Right lobe of liver (tissue), 6 donors: ENCODE results near the gene FER. TPM values are rescaled to one million over a fixed set of nuclear protein-coding genes. Genes with fewer than 3 reads are reported as not detected.

Source experiments
- ATAC-seq, 4 donors: fragments of 200-7000 bp; cut with Tn5 transposase; one replicate each; pipeline ENCODE4 v1.9.1; 2020; ENCODE audit warnings: mild to moderate bottlenecking in 4 of 4, moderate library complexity in 4 of 4
- DNase-seq, 3 donors: peaks; one replicate each; pipeline ENCODE4 v3.0.0-alpha.2; 2020
- H3K27ac ChIP-seq, 3 donors: fragments of 200-600 bp; one replicate each; pipeline ENCODE4 v1.8.0; 2022
- H3K27me3 ChIP-seq, 2 donors: fragments of 200-600 bp; one replicate each; pipeline ENCODE4 v1.8.0; 2022
- H3K36me3 ChIP-seq, 4 donors: fragments of 200-600 bp; sonication (generic) in 1 of 4; one replicate each; pipeline versions ENCODE4 v1.5.1 to v1.8.0; 2017 to 2022; ENCODE audit warnings: control low read depth in 1 of 4
- H3K4me1 ChIP-seq, 4 donors: fragments of 200-600 bp; sonication (generic) in 1 of 4; one replicate each; pipeline versions ENCODE4 v1.5.1 to v1.8.0; 2017 to 2022; ENCODE audit warnings: control low read depth in 1 of 4
- H3K4me3 ChIP-seq, 3 donors: fragments of 200-600 bp; one replicate each; pipeline ENCODE4 v1.8.0; 2022
- H3K9me3 ChIP-seq, 4 donors: fragments of 200-600 bp; sonication (generic) in 1 of 4; one replicate each; pipeline versions ENCODE4 v1.5.1 to v1.8.0; 2017 to 2022; ENCODE audit warnings: control low read depth in 1 of 4
- POLR2A ChIP-seq: fragments of 450-650 bp; IDR thresholded peaks from one replicate; pipeline ENCODE4 v1.6.1; 2017; ENCODE audit warnings: antibody characterized with exemption, mild to moderate bottlenecking
- WGBS: methylation state at CpG from one replicate; pipeline ENCODE4 v1.1.6; 2018; ENCODE audit warnings: low coverage, low lambda C conversion rate; ENCODE audit not compliant: insufficient coverage; ENCODE audit errors: missing lambda C conversion rate; 5-methylcytosine and 5-hydroxymethylcytosine counted together
- intact Hi-C, 2 donors: fragments of 100-400 bp; cut with DNase I; formaldehyde crosslinking; loops; one replicate each; pipeline versions ENCODE4 v1.11.2 to v1.14.1; 2022
- total RNA-seq, 6 experiments: library from RNA; depleted of rRNA in 2 of 6; stranded (reverse); fragments of >200 nt in 2 of 6; fragmentation: NEBNext Ultra II Directional in 3 of 6; extraction: Animal tissue kit (Norgen Biotek cat#: 25700) in 3 of 6; gene quantifications; one replicate each; pipeline versions ENCODE4 v1.1.0 to v1.2.4, GENCODE V29; 2016 to 2023
- TF ChIP-seq, protein P1 (sequence below), 4 donors: fragments of 200-600 bp in 3 of 4; fragments of 450-650 bp in 1 of 4; IDR thresholded peaks; one replicate each; pipeline versions ENCODE4 v1.5.1 to v1.8.0; 2016 to 2022; ENCODE audit warnings: antibody characterized with exemption in 4 of 4, mild to moderate bottlenecking in 2 of 4
- donor health status: DM: no; HTN: yes; CAD: no.
- donor health status: DM: no; HTN: no; CAD: no.
- donor health status: DM: no; HTN: no; CAD: no.
- donor health status: DM: no; HTN: yes; CAD: no.
- donor health status: DM: no; HTN: yes; CAD: no.

FER gene
- total RNA-seq, 6 experiments from 2014 or later, result 2.6 to 10.9 (median 5.0) TPM

DNA sequence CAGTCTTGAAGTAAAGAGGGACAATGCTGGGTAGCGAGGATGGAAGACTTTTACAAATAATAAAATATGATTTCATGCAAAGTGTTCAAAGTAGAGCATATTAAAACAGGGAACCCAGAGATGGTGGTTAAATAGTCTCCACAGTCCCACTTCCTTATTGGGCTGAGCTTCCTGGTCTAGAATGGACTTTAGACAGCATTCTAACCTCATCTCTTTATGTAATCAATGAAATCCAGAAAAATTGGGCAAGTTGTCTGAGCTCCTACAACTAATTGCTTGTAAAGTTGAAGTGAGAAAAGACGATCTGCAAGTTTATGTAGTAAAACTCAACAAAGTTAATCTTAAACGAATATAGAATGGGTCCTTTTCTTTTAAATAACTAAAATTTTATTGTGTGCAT is 333.2 kb downstream of the FER start:
- 59% methylated on average over 3 of the region's 3 CpGs for WGBS
- ATAC-seq, result peak; percentile 65 to 95 (median 84)
- DNase-seq, result no peak
- Histone ChIP-seq H3K9me3 (no peaks in the 10 kb centered on the region), H3K4me1 (no peaks in the 10 kb centered on the region), H3K27ac (no peak overlapping the region), H3K36me3 (no peaks in the 10 kb centered on the region), H3K27me3 (no peaks in the 10 kb centered on the region), H3K4me3 (no peak overlapping the region)
- no peak for TF ChIP-seq POLR2A
- TF ChIP-seq, protein P1, sequence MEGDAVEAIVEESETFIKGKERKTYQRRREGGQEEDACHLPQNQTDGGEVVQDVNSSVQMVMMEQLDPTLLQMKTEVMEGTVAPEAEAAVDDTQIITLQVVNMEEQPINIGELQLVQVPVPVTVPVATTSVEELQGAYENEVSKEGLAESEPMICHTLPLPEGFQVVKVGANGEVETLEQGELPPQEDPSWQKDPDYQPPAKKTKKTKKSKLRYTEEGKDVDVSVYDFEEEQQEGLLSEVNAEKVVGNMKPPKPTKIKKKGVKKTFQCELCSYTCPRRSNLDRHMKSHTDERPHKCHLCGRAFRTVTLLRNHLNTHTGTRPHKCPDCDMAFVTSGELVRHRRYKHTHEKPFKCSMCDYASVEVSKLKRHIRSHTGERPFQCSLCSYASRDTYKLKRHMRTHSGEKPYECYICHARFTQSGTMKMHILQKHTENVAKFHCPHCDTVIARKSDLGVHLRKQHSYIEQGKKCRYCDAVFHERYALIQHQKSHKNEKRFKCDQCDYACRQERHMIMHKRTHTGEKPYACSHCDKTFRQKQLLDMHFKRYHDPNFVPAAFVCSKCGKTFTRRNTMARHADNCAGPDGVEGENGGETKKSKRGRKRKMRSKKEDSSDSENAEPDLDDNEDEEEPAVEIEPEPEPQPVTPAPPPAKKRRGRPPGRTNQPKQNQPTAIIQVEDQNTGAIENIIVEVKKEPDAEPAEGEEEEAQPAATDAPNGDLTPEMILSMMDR (IDR thresholded peaks at IDR 0.05), result no peak
- intact Hi-C loops, result no loop called here

DNA sequence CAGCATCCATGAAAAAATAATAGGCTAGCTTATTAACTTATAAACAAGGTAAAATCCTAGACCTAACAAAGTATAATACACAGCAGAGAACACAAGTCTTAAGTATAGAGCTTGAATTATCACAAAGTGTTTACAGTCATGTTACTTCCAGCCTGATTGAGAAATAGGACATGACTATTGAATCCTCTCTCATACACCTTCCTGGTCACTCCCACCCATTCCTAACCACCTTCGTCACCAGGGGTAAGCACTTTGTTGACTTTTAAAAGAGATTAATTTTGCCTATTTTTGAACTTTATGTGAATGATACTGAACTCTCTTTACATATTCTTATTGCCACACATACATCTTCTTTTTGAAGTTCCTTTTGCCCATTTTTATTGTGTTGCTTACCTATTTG is 336.2 kb downstream of the FER start:
- no peak for TF ChIP-seq POLR2A
- intact Hi-C loops, result no loop called here
- ATAC-seq (no peak), DNase-seq (no peak)
- H3K27me3 ChIP-seq, result no peaks in the 10 kb centered on the region
- H3K4me1 ChIP-seq, result no peaks in the 10 kb centered on the region
- H3K36me3 ChIP-seq, result no peaks in the 10 kb centered on the region
- H3K4me3 ChIP-seq, result no peak overlapping the region
- H3K27ac ChIP-seq, result no peak overlapping the region
- no peaks in the 10 kb centered on the region for H3K9me3 ChIP-seq
- WGBS, result 100% methylated on average over 1 of the region's 1 CpG

DNA sequence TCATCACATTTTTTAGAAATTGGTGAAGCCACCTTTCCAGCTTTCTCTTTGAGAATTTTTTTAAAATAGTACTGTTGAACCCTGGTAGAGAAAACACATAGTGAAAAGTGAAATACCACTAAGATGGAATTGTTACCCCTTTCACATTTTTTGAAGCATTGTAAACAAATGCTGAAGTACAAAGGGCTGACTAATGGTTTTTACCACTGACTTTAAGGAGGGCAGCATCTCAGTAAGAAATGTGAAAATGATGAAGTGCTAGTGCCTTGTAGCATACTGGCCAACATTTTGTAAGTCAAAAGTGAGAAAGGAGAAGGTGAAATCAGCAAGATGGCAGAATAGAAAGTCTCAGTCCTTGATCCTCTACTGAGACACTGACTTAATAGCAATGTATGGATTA is 341.5 kb downstream of the FER start:
- Histone ChIP-seq H3K9me3 (no peaks in the 10 kb centered on the region), H3K27ac (no peak overlapping the region), H3K27me3 (no peaks in the 10 kb centered on the region), H3K4me1 (no peaks in the 10 kb centered on the region), H3K36me3 (no peaks in the 10 kb centered on the region), H3K4me3 (no peak overlapping the region)
- intact Hi-C loops, result no loop called here
- DNase-seq, result no peak
- TF ChIP-seq, protein P1 (IDR thresholded peaks at IDR 0.05), result no peak
- no peak for TF ChIP-seq POLR2A
- no peak for ATAC-seq

DNA sequence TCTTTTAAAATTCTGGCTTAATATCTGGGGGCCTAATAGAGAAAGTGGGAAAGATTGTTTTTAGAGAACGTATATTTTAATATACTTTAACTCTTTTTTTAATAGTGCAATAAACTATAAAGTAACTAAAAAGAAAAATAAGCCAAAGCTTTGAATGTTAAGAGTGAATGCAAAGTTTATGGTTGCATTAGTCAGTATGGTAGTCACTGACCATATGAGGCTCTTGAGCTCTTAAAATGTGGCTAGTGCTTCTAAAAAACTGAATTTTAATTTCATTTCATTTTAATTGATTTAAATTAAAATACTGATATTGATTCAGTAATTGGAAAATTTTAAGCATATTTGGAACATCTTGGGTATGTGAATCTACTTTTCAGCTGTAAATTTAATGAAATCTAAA is 351.4 kb downstream of the FER start:
- no peak overlapping the region for H3K4me3 ChIP-seq
- H3K9me3 ChIP-seq, result no peaks in the 10 kb centered on the region
- no peak for TF ChIP-seq POLR2A
- TF ChIP-seq, protein P1 (IDR thresholded peaks at IDR 0.05), result no peak
- no peaks in the 10 kb centered on the region for H3K4me1 ChIP-seq
- ATAC-seq, result no peak
- intact Hi-C loops, result no loop called here
- WGBS, result 81% methylated on average over 1 of the region's 1 CpG
- no peaks in the 10 kb centered on the region for H3K27me3 ChIP-seq
- H3K36me3 ChIP-seq, result no peaks in the 10 kb centered on the region
- no peak overlapping the region for H3K27ac ChIP-seq
- DNase-seq, result no peak

DNA sequence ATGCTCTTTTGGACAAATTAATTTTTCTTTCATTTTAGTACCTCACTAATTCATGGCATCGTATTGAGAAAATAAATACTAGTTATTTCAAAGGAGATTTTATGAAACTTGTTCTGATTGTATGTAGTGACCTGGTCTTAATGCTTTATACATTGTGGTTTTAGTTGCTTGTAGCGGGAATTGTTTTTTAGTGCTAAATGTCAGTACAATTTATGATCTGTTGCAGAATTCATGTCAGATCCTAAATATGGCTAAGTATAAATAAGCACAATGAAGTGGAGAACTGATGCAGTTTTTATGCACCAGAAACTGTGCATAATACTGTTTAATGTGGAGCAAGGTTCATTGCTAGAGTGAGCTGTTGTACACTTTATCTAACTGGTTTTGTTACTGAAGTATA is 353.3 kb downstream of the FER start:
- DNase-seq (no peak), ATAC-seq (no peak)
- no peak for TF ChIP-seq POLR2A
- TF ChIP-seq, protein P1 (IDR thresholded peaks at IDR 0.05), result no peak
- Histone ChIP-seq H3K27ac (no peak overlapping the region), H3K4me3 (no peak overlapping the region), H3K27me3 (no peaks in the 10 kb centered on the region), H3K9me3 (no peaks in the 10 kb centered on the region), H3K4me1 (no peaks in the 10 kb centered on the region), H3K36me3 (no peaks in the 10 kb centered on the region)
- intact Hi-C loops, result no loop called here
- 79% methylated on average over 2 of the region's 2 CpGs for whole genome bisulfite sequencing
